Liver (tissue), 3 donors: ENCODE measurements around the gene DIABLO.

ENCODE experiments used
- CTCF ChIP-seq: fragments of 150-350 bp; IDR thresholded peaks from 2 replicates; pipeline ENCODE4 v1.5.1; 2017; ENCODE audit warnings: improper control_type of control experiment, low read depth, low read length; ENCODE audit not compliant: missing input control
- EGR1 ChIP-seq, 2 donors: IDR thresholded peaks; 2 replicates each; pipeline ENCODE4 v1.6.1; 2016 to 2018; ENCODE audit warnings: antibody characterized with exemption in 2 of 2, low read depth in 2 of 2
- REST ChIP-seq: IDR thresholded peaks from 2 replicates; pipeline ENCODE4 v1.6.1; 2016; ENCODE audit warnings: antibody characterized with exemption, mild to moderate bottlenecking
- TF ChIP-seq, protein P1 (sequence below): IDR thresholded peaks from 2 replicates; pipeline ENCODE4 v1.6.1; 2016; ENCODE audit warnings: antibody characterized with exemption
- donor health status: healthy.
- donor health status: healthy.

GRCh38 chr12:122226366-122227125, 694 bp upstream of the DIABLO start:
- no peak for TF ChIP-seq CTCF
- TF ChIP-seq, protein P1, sequence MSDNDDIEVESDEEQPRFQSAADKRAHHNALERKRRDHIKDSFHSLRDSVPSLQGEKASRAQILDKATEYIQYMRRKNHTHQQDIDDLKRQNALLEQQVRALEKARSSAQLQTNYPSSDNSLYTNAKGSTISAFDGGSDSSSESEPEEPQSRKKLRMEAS: no peak
- no peak for TF ChIP-seq EGR1 (IDR thresholded peaks at IDR 0.05; ENCODE audit: low read depth in 2 of 2)
- TF ChIP-seq REST: peak; percentile 96
